ENCODE data around the gene TRAM2.

TRAM2 gene

DNA sequence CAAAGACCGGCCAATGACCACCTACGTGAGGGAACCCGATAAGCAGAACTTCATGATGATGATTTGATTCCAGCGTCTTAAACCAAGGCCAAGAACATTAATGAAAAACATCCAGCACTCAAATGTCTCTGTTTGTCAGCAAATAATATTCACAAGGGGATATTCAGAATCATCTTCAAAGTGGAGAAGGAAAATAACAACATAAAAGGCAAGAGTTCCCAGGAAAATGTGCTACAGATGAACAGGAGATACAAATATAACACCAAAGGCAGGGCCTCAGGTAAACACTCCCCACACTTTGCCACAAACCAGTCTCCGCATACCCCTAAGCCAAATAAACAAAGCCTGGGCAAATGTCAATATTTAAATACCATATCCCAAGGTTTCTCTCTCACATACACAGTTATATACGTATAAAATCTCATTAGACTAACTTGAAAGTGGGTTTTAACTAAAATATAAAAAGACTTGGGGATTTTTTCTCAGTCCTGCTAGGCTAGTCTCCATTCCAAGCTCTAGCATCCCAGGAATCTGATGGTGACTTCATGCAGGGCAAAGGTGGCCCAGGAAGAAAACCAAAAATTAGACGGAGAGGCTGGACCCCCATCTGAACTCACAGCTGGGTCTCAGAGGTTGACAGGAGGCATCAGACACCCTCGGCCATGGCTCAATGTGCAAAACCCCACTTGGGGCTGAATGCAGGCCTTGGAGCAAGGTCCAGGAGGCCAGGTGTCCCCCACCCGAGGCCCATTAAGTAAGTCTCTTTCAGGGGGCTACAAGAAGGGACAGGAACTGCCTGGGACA lies 32.1 kb downstream of the TRAM2 start:
- no peak for DNase-seq

GRCh38 chr6:52543729-52544601 lies 32.9 kb downstream of the TRAM2 start:
- DNase-seq: no peak

- DNase-seq: no peak
These were observed 33.6 kb downstream of the TRAM2 start for GRCh38 chr6:52543262-52543661.

DNA sequence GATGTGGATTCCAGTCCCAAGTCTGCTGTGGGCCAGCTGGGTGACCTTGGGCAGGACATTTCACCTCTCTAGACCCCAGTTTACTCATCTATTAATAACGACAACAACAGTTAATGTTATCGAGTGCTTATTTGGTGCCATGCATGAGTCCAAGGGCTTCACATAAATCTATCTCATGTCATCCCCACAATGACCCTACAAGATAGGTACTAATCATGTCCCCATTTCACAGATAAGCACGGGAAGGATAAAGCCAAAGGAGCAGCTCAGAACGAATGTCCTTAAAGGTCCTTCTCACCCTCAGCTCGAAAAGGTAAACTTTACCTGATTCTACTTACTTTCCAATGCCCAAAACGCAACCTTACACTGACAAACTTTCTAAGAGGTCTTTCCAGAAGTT lies 35.7 kb downstream of the TRAM2 start:
- no peak for DNase-seq

GRCh38 chr6:52540286-52540902 lies 36.5 kb downstream of the TRAM2 start:
- DNase-seq: no peak

DNA sequence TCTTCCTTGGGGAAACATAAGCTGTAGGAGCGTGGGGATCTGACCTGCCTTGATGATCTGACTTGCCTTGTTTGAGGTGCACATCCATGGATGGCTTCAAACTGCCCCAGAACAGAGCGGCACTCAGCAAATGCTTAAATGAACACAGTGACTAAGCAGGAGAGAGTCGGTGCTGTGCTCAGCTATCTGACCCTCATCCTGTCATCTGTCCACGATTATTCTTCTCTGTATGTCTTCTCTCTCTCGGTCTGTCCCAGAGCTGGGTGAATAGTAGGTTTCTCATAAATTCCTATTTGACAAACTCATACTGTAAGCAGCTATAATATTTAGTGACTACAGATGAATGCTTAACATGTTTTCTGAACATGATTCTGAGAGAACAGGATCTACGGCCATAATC lies 37.3 kb downstream of the TRAM2 start:
- DNase-seq: no peak

DNA sequence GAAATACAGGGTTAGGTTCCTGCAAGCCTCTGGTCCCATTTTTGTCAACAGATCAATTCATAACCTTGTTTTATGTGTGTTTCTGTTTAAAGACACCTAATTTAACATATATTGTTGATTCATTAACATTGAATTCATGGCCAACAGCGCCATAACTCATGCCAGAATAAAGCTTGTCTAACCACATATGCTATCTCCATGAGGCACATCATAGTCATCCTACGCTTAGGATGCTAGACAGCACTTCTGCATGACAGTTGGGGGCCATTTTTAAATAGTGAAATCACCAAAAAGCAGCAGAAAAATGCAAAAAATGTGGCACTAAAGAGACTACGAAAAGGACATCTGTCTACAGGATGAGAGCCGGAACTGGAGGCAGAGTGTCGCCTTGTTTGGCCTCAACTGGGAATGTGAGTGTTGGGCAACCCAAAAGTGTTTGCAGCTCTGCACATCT lies 37.9 kb downstream of the TRAM2 start:
- DNase-seq: no peak

- DNase-seq: no peak
These were observed 38.5 kb downstream of the TRAM2 start for GRCh38 chr6:52538252-52538900.

- peak in 1 of 2 experiments; percentile 27 for DNase-seq
These were observed 39.7 kb downstream of the TRAM2 start for GRCh38 chr6:52537001-52537753.

DNA sequence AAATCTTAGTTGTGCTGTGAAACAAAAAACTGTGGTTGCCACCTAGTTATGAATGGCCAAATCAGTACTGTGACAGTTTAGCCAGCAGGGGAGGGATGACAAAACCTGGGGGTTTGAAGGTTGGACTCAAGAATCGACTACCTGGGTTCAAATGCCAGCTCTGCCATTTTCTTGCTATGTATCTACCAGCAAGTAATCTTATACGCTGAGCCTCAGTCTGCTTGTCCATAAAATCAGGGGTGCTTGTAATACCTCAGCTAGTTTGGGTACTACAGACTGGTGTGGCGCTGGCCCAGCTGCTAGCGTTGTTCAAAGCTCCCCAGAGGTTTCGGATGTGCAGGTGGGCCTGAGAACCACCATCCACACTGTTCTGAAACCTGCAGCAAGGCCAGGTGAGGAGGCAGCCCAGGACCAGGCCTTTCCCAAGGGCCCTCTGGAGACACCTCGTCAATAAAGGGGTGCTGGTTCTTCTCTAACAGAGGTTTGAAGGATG lies 40.4 kb downstream of the TRAM2 start:
- no peak for DNase-seq

DNA sequence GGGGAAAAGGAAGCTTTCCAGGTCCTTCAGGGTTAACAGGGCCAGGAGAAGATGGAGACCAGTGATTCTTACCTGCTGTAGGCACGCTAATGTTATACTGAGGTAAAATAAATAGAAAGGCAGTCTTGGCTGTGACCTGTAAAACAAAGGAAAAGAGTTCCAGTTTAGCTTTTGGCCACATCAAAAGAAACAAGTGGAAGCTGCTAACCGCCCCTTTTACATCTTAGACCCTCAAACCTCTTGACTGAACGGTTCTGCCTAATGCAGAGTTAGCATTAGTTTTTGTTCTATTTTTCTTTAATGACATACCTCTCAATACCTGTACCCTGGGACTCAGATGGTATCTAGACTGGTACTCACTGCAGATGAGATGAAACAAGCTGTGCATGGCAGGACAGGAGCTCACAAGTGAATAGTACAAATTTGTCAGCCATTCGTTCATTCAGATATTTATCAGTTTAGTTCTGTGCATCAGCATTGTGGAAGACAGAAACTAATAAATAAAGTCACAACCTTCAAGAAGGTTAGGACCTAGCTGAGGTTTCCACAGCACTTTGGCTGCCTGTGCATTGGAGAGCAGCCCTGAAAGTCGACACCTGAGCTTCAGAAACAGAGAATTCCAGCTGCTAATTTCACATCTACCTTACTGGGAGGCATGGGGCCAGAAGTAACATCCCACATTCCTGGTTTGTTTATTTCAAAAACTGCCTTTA lies 41.0 kb downstream of the TRAM2 start:
- no peak for DNase-seq

DNA sequence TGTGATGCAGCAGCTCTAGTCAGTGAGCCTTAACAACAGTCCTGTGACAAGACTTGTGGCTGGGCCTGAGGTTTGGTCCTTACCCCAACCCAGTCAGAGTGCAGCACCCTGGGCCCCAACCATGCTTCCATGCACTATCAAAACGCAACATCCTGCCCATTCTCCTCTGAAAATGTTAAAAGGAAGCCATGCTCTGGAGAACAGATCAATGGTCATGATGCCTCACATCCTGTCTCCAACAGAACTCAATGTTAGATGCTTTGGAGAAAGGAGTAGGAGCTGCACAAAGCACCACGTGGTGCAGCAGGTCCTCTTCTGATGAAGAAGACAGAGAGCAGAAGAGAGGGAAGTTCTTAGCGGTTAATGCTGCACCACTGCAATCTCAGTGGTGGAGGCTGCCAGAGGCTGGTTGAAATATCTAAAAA lies 41.9 kb downstream of the TRAM2 start:
- peak; percentile 54 to 57 for DNase-seq

GRCh38 chr6:52534363-52534762 lies 42.5 kb downstream of the TRAM2 start:
- no peak for DNase-seq

DNA sequence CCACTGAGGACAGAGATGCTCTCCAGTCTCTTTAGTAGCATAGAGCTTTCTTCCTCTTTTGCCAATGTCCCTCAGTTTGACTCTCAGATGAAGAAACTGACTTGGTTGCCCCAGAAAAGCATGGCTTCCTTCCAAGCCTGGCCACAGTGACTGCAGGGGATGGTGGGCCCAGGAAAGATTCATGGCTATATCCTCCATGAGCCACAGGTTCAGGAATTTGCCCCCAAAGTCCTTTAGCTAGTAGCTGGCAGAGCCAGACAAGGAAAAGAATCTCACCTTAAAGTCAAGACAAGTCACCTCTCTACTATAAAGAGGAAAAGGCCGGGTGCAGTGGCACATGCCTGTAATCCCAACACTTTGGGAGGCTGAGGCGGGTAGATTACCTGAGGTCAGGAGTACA lies 43.4 kb downstream of the TRAM2 start:
- DNase-seq: no peak

DNA sequence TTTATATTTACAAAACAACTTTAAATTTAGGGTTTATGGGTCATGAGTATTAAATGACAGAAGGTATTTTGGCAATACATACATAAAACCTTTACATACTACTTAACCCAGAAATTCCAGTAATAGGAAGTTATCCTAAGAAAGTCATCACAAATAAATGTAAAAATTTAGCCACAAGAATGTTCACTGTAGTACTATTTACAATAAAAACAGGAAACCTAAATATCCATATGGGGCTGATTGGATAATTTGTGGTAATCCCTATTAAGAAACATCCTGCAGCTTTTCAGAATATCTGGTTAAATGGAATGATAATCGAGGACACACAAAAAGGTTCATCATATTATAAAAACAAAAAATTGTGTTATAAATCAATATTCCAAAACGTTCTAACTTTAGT lies 44.4 kb downstream of the TRAM2 start:
- no peak for DNase-seq

DNA sequence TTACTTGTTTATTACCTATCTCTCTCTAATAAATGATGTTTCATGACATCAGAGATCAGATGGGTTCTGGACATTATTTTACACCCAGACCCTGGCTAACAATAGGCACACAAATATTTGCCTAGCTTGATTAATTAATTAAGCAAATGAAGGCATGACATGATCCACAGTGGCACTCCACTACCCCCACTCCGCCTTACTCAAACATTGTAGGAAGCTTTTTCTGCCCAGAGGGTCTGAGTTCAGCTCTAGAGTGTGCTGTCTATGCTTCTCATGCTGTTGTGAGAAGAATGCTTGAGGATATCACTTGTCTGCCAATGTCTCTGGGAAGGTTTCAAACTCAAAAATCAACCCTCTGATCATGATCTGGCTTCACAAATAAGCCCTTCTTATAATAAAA lies 45.0 kb downstream of the TRAM2 start:
- DNase-seq: no peak

GRCh38 chr6:52531396-52531795 lies 45.5 kb downstream of the TRAM2 start:
- DNase-seq: no peak

DNA sequence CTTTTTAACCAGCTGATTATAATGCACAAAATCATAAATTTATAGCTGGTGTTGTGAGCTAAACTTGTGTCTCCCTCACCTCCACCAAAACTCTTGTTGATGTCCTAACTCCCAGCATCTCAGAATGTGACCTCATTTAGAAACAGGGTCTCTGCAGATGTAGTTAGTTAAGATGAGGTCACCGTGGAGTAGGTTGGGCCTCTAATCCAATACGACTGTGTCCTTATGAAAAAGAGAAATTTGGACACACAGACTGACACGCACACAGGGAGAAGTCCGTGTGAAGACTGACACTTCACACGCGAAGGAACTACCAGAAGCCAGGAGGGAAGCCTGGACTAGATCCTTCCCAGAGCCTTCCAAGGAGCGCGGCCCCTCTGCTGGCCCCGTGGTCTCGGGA lies 46.5 kb downstream of the TRAM2 start:
- DNase-seq: no peak

DNA sequence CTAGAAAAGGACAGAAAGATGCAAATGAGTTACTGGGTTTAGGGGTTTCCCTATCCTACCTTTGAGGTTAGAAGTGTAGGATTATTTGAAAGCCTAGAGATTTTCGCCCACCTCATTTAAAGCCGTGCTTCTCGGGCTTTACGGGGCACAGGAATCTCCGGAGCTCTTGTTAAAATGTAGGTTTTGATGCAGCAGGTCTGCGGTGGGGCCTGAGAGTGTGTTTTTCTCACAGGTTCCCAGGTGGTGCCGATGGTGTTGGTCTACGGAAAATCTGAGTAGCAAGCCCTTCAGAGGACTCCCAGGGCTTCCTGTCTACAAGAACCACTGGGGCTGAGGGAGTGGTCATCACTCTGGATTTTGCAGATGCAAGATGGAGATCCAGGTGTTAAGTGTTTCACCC lies 47.5 kb downstream of the TRAM2 start:
- no peak for DNase-seq

GRCh38 chr6:52527436-52527835 lies 49.4 kb downstream of the TRAM2 start:
- DNase-seq: no peak

GRCh38 chr6:52526634-52527033 lies 50.2 kb downstream of the TRAM2 start:
- no peak for DNase-seq
